Stimulated activated CD4-positive, alpha-beta T cell treated with anti-CD3 and anti-CD28 coated beads, Interleukin-1b, Interleukin-23, amount 100 ng/mL, for 1 hour (primary cell): ENCODE results near the gene ANKS1B.

Source experiments
- DNase-seq, 2 donors: peaks; one replicate each; pipeline ENCODE4 v3.0.0-alpha.2; 2020; ENCODE audit warnings: low read depth in 2 of 2

The ANKS1B gene

DNA sequence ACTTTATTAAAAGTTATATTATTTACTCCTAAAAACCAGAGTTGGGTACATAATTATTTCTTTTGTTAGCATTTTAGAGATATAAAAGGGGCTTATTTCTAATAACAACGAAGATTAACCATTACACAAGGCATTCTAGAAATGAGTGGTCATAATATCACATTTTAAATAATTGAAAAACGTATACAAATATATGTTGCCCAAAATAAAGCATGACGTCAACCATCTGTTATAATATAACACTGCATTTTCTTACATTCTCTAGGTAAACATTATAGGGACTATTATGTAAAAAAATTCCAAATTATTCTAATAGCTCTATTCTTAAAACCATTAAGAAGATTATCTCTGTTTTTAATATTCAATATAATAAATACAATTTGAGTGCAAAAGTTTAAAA, 792.2 kb downstream of the ANKS1B start:
- no peak for DNase-seq

DNA sequence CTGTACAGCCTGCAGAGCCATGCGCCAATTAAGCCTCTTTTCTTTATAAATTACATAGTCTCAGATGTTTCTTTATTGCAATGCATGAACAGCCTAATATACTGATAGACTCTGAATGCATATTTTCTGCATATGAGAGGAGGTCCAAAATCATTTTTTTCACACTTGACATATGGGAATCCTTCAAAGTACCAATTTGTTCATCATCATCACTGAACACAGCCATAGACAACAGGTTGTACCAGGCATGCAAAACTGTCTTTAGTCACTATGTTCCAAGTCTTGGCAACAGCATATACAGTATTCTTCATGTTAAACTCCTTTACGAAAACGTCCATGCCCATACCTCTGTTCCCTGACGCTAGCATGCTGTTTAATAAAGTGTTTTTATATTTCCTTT, 807.9 kb downstream of the ANKS1B start:
- no peak for DNase-seq

DNA sequence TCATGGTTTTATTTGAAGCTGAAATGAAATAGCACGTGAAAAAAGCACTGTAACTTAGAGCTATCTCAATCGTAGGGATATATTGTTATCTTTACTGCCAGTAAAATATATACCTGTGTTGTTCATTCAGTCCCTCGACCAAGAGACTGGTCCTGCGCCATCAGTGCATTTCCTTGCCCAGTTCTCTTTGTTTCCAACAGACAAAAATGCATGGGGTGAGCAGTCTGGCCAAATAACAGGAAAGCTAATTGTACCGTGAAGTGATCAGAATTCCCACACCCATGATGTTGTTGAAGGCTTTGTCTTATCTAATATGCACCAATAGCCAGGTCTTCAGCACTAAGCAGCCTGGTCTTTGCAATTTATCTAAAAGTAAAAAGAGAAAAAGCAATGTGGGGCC, 814.3 kb downstream of the ANKS1B start:
- no peak for DNase-seq

DNA sequence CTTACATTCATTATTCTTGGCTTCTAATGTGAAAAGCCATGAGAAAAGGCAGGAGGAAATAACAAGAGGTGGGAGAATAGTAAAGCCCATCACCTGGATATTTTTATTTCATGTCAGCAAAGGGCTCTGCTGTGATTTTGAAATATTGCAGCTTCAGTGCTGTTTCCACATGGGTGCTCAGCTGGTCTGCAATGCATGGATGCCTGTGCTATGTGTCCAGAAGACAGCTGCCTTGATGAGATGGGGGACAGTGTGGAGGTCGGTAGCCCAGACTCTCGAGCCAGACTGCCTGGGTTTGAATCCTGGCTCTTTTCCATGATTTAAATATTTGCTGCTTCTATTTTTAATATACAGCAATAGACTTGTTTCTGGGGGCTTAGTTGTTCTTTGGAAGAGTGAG, 814.7 kb downstream of the ANKS1B start:
- DNase-seq, result no peak

DNA sequence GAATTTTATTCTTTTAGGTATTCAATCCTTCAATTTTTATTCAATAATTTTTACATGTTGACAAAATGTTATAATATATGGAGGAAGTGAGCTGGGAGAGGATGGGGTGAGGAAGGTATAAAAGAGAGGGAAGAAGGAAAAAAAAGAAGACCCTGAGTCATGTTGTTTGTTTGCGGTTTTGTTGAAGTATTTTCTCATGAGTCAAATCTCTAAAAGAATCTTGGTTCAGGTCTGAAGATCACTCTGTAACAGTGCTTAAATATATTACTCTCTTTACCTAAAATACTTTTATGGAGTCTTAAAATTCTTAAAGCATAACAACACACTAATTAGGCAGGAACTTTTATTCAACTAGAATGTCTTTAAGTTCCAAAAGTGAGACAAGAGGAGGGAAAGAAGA, 826.8 kb downstream of the ANKS1B start:
- DNase-seq, result no peak

DNA sequence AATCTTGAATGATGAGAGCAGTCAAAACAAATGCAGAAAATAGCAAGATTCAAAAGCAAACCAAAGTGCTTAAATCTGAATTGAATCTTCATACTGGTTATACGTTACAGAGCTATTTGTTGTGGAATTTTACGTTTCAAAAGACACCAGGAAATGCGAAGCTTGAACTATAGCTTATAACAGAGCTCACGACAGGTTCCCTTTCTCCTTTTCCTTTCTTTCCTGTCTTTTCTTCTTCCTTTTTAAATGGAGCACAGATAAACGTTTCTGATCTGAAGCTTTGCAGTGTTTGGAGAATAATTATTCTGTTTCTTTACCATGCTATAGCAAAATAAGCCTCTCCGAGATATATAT, 829.8 kb downstream of the ANKS1B start:
- no peak for DNase-seq

DNA sequence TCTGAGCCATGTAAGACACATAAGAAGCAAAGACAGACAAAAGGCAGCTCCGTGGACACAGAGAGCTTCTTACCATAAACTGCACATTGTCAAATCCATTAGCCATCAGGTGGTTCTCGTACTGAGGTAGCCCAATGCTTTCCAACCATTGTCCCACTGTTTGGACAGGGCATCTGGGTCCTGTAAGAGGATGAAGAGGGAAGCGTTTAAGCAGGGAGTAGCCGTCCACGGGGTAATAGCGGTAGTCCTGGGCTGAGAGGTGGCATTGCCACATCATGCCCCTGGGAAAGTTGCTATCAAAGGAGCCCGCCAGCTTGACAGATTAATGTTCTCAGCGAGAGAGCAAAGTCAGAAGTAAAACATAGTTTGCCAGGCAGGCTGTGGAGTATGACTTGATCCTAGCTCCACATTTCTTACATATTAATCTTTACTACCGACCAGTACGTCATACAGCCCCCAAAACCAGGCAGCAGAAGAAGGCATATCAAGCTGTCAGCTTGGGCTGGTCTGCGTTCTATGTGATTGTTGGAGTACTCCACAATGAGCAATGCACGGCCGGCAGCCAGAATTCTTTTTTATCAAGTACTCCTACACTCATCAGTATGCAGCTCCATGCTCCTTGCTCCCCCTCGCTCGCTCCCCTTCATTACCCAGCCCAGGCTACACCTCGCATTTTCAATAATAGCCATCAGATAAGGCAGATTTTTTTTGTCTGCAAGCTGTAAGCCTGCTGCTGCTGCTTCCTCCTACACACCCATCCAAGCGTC, 830.3 kb downstream of the ANKS1B start:
- no peak for DNase-seq

DNA sequence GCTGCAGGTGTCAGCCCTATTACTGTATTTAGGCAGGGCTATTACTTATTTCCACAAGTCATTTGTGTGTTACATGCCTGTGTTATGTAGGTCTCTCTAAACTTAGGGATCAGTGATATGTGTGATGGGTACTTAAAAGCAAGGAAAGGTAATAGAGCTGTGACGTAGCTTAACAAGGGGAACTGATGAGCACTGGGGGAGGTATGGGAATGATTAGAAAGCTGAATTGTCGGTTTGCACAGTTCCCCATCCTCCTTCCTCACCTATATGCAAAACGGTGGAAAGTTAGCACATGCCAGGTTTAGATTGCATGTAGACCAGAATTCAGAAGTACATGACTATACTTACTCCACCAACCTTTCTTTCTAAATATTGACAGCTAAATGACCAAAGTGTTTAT, 831.4 kb downstream of the ANKS1B start:
- DNase-seq, result no peak

DNA sequence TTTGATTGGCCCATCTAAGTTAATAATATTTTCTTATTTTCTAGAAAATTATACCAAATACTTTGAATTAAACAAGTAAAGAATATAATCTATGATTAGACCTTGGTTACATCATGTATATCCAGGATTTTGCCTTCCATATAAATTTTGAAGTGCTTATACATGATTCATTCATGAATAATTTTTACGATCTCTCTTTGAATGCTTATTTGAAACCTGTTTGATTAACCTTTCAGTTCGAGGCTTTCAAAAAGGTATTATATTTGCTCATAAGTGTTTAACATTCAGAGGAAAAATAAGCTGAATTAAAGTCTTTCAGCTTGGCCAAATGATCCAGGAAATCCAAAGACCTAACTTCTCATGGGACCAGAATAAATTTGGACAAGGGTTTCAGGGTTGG, 832.4 kb downstream of the ANKS1B start:
- DNase-seq, result no peak

DNA sequence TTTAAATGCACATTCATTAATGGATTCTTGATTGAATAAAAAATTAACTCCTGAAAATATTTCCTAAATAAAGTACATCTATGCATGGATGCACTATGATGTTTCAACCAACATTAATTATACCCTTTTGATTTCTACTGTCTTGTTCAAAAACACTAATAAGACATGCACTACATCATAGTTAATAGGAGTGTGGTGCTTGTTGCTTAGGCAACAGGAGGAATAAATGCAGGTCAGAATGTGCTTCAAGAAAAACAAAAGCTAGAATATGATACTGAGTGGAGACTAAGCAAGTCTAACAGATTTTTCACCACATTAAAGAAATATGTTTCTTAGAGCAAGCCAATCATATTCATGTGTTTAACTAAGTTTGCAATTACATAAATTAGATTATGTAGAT, 833.0 kb downstream of the ANKS1B start:
- no peak for DNase-seq

DNA sequence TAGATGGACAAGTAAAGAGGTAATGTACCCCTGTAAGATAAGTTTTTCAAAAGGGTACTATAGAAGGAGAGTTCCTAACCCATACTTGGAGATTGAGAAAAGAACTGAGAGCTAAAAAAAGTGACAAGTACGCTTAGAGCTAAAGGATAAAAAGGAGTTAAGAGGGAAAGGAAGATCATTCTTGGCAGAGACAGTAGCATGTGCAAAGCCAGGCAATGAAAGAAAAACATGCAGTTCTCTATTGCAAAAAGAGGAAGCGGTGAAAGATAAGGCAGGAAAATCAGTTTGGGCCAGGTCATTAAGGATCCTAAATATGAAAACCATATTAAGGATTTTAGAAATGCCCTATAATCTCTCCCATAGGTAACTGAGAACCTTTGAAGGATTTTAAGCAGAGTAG, 837.6 kb downstream of the ANKS1B start:
- no peak for DNase-seq

DNA sequence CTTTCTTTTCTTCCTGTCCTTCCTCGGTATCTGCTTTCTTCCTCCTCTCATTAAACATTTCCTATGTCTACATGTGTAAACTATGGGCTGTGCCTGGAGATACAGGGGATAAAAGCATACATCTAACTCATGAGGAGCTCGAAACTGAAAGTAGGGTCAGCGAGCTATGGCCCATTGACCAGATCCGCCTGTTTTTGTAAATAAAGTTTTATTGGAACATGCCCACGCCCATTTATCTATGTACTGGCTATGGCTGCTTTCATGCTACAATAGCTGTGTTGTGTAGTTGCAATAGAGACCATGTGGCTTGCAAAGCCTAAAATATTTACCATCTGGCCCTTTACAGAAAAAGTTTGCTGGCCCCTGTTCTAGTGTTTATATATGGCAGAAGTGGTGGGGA, 838.0 kb downstream of the ANKS1B start:
- no peak for DNase-seq

DNA sequence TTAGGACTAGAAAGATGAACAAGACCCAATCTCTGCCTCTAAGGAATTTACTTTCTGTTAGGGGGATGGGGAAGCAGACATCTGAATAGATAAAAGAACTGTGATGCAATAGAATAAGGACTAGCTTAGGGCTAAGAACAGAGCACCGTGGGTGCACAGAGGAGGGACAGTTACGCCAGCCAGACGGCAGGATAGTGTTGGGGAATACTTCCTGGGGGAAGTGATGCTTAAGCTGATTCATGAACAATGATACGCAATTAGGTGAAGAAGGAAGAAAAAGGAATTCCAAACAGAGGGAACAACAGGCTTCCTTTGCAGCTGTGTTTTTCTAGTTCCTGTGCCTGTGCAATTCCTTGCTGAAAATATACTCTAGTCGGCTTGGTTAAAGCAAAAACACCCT, 838.6 kb downstream of the ANKS1B start:
- no peak for DNase-seq

DNA sequence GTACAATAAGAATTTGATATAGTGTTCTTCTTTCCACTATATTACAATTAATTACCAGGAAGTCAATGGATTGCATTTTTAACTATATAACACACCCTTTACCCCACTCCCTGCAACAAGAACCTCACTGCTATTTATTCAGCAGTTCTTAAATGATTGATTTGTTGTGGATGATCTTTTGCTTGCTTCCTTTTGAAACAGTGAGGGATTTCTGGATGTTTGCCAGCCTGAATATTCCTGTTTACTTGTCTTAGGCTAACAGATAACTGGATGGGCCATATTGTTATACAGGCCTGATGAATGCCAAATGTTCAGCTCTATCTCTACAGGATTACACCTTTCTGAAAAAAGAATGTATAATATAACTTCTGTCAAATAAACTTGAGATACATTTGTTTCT, 842.1 kb downstream of the ANKS1B start:
- DNase-seq, result no peak

DNA sequence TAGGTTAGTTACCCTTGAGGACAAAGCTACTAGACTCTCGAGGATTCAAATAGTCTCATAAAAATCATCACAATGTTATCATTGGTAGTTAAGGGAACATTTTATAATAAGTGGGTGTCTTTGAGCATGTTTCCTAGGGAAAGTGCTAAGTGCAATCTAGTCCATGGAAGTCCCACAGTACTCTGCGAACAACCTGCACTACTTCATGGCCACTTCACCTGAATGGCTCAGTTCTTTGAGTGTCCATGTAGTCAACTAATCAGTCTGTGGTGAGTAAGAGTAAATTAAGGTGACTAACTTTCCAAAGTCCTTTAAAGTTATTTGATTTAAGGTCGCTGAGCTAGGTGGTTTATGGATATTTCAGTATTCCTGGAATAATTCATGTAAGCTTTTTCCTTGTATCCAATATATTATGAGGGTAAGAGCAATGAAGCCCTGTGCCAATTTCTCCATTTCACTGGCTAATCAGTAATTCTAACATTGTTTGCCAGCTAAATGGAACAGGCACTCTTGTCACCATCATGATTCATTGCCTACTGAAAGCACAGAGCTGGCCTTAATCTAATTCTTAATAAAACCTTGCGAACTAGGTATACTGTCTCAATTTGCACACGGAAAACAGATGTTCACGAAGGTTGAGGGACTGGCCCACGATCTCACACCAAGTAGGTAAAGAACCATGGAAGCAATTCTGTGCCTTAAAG, 844.6 kb downstream of the ANKS1B start:
- no peak for DNase-seq

DNA sequence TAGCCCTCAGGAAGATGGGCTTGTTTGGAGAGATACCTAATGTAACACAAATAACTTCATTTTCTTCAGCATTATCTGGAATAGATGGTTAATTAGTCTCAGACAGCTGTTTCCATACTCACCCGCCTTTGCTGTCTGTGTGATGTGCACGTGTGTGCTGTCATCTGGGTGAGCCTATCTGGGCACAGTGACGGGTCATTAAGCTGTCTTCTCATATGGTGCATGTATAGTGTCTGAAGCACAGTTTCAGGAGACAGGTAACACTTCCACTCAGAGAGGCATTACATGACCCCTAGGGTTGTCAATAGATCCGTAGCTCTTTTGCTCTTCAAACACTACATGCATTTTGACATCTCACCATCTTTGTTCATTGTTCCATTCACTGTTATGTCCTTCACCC, 846.3 kb downstream of the ANKS1B start:
- DNase-seq, result no peak

DNA sequence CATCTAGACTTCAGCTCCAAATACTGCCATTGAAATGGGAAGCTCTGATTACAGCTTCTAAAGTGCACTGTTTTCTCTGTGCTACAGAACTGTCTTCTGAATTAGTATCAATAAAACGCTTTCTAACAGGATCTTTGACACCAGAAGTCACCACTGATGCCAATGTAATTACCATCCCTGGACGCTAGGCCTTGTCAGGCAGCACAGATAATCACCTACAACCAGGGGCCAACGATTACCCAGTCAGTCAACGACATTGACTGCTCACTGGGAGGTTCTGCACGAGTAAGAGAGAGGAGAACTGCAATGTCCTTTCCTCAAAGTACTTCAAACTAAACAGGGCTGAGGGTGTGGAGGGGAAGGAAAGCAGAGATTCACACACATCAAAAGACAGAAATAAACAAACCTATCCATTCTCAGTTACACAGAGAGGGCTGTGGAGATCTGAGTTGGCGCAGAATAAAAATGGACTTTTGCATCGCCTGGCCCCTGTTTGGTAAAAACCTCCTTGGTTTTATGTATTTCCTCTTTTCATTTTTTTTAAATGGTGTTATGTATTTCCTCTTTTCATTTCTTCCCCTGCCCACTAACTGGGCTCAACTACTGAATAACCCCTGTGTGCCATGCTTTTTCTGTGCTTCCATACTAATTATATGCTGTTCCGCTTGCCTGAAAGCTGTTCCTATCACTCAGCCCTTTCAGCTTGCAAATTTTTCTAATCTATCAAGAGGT, 847.4 kb downstream of the ANKS1B start:
- no peak for DNase-seq

DNA sequence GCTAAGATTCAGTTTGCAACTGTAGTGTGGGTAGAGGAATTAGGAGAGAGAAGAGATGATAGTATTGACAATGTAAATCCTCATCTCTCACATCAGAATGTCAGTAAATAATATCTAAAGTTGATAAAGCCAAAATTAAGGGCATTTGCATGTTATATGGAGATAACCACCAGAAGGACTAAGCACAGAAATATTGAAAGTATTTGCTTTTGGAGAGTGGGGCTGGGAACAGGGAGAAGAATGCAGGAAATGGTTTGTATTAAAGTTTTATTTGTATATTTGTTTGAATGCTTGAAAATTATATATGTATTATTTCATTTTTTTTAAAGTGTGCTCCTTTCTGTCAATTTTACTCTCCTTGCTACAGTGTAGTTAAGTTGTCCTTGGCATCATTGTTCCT, 848.2 kb downstream of the ANKS1B start:
- no peak for DNase-seq

DNA sequence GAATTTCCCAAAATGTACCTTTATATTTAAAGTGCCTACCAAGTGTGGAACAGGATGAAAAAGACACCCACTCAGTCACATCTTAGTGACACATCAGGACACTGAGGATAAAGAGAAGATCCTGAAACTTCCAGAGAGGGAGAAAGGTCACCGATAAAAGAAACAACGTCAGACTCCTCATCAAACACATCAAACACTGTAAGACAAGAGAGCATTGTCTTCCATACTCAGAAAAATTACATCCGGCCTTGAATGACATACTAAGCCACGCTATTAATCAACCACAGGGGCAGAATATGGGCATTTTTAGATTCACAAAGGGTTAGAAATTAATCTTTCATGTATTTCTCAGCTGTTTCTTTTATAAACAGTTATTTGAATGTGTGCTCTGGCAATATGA, 849.4 kb downstream of the ANKS1B start:
- no peak for DNase-seq

DNA sequence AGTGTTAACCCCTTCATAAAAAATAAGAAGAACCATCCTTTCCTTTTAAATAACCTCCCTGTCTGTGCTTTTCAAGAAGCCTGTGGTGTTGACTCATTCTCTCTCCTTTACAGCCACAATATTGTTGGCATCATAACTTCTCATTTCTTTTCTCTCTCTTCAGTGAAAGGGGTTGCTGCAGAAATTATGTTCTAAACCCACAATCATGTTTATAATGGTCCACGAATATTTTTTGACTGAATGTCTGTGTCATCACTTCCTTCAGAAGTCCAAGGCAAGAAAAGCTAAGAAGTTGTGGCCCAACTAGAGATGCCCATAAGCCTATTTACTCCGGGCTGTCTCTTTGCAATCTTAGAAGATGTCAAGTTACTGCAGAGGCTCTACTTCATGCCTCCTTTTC, 851.3 kb downstream of the ANKS1B start:
- no peak for DNase-seq

DNA sequence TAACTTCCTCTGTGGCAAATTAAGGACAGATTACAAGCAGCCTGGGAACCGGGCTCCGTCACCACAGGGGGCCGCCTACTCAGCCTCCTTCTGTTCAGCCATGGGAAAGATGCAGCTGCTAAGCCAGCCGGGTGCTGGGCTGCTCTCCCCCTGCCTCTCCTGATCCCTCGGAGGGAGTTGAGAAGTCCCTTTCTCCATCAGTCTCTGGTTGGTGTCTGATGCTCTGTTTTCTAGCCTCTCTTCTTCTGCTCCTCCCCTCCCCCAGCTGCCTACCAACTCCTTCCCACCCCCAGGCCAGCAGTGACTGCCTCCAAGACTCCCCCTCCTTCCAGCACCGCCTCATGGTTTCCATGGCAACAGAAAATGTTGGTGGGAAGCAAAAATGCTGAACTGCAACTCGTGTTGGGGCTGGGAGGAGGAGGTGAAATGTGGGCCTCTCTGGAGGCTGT, 853.0 kb downstream of the ANKS1B start:
- no peak for DNase-seq

DNA sequence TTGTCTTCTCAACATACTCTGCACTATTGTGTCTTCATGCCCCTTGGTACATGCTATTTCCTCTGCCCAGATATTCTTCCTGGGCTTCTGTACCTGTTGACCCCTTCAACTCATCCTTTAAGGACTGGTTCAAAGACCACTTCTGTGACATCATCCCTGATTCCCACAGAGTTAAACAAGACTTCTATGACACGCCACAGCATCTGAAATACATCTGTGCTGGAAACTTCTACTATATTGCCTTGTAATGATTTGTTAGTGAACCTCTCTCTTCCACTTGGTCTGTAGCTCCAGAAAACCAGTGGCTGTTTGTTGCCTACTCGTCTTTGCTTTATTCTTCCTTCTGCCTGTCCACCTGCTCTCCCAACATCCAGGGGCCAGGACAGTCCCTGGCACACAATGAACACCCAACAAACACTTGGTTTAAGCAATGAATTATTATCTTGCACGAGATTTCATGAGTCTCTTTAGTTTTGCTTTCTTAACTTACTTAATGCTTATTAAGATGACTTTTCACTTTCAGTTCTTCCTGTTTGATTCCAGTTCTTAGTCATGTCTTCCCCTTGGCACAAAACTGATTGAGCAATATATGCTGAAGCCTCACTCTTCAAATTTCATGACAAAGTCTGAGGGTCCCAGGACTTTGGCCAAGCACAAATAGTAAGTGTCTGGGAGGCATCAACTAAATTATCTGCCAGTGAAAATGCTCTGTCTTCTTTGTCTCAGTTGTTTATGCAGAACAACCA, 853.8 kb downstream of the ANKS1B start:
- no peak for DNase-seq
